A549 treated with ZK216348 at 1 μM for 4 hours (cell line): Measurements from ENCODE around the gene ITFG2. TPM values are rescaled to one million over a fixed set of nuclear protein-coding genes. Genes with fewer than 3 reads are reported as not detected.

Source experiments
- total RNA-seq: library from RNA; stranded (reverse); fragments of 200-300 nt; extraction: Qiagen RNA extraction; gene quantifications from 5 replicates; pipeline ENCODE4 v1.2.3, GENCODE V29; 2022; ENCODE audit warnings: low read depth

Gene ITFG2
- total RNA-seq: 11.9 to 19.2 TPM (median 18.4 TPM) in 5 replicates

GRCh38 chr12:2812290-2813213, at the start of gene ITFG2:
ITFG2 (plus strand) TSS chr12:2812668; CDS start chr12:2812761, 93 bp downstream.

GRCh38 chr12:2794736-2795289, 17.7 kb upstream of the ITFG2 start, which contains the start of gene FKBP4:
FKBP4 (plus strand) TSS chr12:2794970; CDS start chr12:2795140, 170 bp downstream.

GRCh38 chr12:2834581-2835491, 22.4 kb downstream of the ITFG2 start, which contains the start of gene NRIP2:
NRIP2 (minus strand) TSS chr12:2835035; CDS start chr12:2834983, 52 bp downstream.

GRCh38 chr12:2857021-2857431, 44.6 kb downstream of the ITFG2 start, which contains the start of gene TEX52:
TEX52 (minus strand) TSS chr12:2857039; CDS start chr12:2857026, 13 bp downstream.

Other genes starting within 250 kb of the ITFG2 start
- 105 to 131 TPM (median 114 TPM) in 5 replicates for gene FKBP4, start 17.7 kb upstream of the ITFG2 start, total RNA-seq
- not detected in 5 replicates for gene NRIP2, start 22.4 kb downstream of the ITFG2 start, total RNA-seq
- not detected in 5 replicates for gene TEX52, start 44.4 kb downstream of the ITFG2 start, total RNA-seq
- gene FOXM1, start 64.5 kb downstream of the ITFG2 start, total RNA-seq: 77.0 to 96.8 TPM (median 92.7 TPM) in 5 replicates
- gene RHNO1, start 64.6 kb downstream of the ITFG2 start, total RNA-seq: 39.8 to 49.6 TPM (median 45.7 TPM) in 5 replicates
- 18.1 to 21.4 TPM (median 20.3 TPM) in 5 replicates for gene TULP3, start 78.2 kb downstream of the ITFG2 start, total RNA-seq
- 37.2 to 51.6 TPM (median 49.0 TPM) in 5 replicates for gene TEAD4, start 146.7 kb downstream of the ITFG2 start, total RNA-seq